Epithelial cell of proximal tubule (primary cell): ENCODE data around the gene ADARB1. TPM values are rescaled to one million over a fixed set of nuclear protein-coding genes. Genes with fewer than 3 reads are reported as not detected.

Experiments
- DNase-seq: peaks from one replicate; pipeline ENCODE4 v3.0.0-alpha.2; 2011; ENCODE audit warnings: low read depth
- H3K4me3 ChIP-seq: 2 replicates; pipeline ENCODE4 v1.5.1; 2011; ENCODE audit warnings: low read depth, mild to moderate bottlenecking, low read length
- total RNA-seq: library from RNA; depleted of rRNA; stranded (reverse); fragments of >200 nt; gene quantifications from 2 replicates; pipeline ENCODE4 v1.2.3, GENCODE V29; 2015
- TF ChIP-seq, protein P1 (sequence below): conservative IDR thresholded peaks from 2 replicates; pipeline ENCODE4 v1.5.1; 2012; ENCODE audit warnings: low read depth, mild to moderate bottlenecking, low read length

ADARB1 gene
- total RNA-seq, 1 donor from 2014 or later, result 2.2 TPM

GRCh38 chr21:45084881-45085536 lies 10.6 kb downstream of the ADARB1 start:
- no peak overlapping the region for H3K4me3 ChIP-seq
- TF ChIP-seq, protein P1, sequence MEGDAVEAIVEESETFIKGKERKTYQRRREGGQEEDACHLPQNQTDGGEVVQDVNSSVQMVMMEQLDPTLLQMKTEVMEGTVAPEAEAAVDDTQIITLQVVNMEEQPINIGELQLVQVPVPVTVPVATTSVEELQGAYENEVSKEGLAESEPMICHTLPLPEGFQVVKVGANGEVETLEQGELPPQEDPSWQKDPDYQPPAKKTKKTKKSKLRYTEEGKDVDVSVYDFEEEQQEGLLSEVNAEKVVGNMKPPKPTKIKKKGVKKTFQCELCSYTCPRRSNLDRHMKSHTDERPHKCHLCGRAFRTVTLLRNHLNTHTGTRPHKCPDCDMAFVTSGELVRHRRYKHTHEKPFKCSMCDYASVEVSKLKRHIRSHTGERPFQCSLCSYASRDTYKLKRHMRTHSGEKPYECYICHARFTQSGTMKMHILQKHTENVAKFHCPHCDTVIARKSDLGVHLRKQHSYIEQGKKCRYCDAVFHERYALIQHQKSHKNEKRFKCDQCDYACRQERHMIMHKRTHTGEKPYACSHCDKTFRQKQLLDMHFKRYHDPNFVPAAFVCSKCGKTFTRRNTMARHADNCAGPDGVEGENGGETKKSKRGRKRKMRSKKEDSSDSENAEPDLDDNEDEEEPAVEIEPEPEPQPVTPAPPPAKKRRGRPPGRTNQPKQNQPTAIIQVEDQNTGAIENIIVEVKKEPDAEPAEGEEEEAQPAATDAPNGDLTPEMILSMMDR, result no peak

DNA sequence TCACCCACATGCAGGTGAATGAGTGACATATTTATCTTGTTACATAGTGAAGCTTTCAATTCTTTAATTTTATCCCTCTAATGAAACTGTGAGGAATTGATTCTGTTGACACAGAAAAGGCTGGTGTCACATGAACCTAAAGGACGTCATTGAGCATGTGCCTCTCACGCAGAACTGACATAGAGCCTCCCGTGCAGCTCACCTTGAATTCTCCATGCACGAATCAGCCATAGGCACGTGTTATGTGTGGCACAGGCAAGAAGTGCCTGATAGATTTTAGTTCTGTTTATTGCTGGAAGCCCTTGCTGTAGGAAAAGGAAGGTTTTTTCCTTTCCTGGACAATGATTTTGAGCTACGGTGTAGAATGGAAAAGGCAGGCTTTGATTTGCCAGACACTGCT lies 11.3 kb downstream of the ADARB1 start:
- no peak overlapping the region for H3K4me3 ChIP-seq
- no peak for DNase-seq
- TF ChIP-seq, protein P1, result no peak

More at GRCh38 chr21:45084881-45085536, 10.6 kb downstream of the ADARB1 start:
- no peak for DNase-seq

DNA sequence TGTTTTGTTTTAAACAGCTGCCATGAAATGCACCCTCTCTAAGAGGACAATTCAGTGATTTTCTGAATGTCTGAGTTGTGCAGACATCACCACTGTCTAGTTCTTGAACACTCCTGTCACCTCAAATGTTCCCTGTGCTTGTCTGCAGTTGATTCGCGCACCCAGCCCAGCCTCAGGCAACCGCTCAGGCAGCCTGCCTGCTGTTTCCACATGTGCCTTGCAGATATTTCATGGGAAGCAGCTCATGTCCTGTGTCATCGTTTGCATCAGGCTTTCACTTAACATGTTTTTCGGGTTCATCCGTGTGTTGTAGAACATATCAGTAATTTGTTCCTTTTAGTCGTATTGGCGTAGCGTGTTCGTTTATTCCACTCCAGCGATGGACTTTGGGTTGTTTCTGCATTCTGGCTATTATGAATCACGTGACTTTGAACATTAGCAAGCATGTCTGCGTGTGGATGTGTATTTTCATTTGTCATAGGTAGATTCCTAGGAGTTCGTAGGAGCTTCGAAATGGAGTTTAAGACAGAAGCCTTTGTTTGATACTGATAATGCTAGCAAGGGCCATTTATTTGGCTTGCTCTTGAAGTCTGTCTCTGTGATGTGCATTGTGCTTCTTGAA lies 12.1 kb downstream of the ADARB1 start:
- TF ChIP-seq, protein P1, result no peak
- DNase-seq, result no peak
- no peak overlapping the region for H3K4me3 ChIP-seq

GRCh38 chr21:45087022-45087823 lies 12.8 kb downstream of the ADARB1 start:
- TF ChIP-seq, protein P1, result no peak
- H3K4me3 ChIP-seq, result no peak overlapping the region
- no peak for DNase-seq

GRCh38 chr21:45088116-45088515 lies 13.7 kb downstream of the ADARB1 start:
- H3K4me3 ChIP-seq, result no peak overlapping the region
- DNase-seq, result no peak
- TF ChIP-seq, protein P1, result no peak

GRCh38 chr21:45088729-45089128 lies 14.3 kb downstream of the ADARB1 start:
- TF ChIP-seq, protein P1, result no peak
- DNase-seq, result no peak
- H3K4me3 ChIP-seq, result no peak overlapping the region
